NCI-H1092 treated with DMSO at 0.1 percent for 48 hours (cell line): ENCODE results near the gene IL16.

Experiments
- DNase-seq: peaks from one replicate; lab custom pipeline; 2025; lab: John Stamatoyannopoulos, UW

IL16 gene

DNA sequence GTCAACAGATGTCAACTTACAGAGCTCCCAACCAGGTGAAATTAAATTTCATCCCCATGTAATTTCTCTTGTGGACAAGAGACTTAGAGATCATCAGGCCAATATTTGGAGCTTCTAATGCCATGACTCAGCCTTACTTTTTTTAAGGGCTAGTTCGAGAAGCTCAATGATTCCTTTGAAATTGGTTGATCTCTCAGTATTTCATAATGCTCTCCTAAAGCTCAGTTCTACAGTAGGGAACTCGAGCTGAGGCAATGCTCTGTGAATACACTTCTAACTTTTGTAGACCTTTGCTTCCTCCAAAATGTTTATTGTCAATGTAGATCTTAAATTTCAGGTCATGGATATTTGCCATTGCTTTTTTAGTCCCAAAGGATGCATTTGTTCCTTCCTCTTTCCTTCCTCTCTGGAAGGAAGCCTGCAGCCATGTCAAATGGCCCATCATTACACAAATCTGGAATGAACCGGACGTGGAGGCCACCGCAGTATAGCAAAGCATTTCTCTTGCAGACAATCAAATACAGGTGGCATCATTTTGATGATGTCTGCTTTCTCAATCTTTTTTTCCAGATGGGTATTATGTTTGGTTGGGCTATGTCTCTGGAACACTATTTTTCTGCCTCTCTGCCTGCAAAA is 98.9 kb downstream of the IL16 start:
- DNase-seq: no peak

GRCh38 chr15:81296186-81296585 is 99.5 kb downstream of the IL16 start:
- DNase-seq: no peak

DNA sequence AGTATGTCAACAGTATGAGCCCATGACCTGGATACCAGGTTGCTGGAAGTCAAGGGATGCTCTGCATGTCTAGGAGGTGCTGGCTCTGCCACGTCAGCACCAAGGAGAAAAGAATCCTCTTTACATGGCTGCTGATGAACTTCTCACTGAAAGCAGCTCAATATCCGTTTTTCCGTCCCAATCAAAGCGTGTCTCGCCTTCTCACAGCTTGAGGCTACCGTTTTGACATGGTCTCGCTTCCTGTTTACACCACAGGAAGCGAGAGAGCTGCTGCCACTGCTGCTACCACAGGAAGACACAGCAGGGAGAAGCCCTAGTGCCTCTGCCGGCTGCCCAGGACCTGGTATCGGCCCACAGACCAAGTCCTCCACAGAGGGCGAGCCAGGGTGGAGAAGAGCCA is 100.0 kb downstream of the IL16 start:
- DNase-seq: no peak

DNA sequence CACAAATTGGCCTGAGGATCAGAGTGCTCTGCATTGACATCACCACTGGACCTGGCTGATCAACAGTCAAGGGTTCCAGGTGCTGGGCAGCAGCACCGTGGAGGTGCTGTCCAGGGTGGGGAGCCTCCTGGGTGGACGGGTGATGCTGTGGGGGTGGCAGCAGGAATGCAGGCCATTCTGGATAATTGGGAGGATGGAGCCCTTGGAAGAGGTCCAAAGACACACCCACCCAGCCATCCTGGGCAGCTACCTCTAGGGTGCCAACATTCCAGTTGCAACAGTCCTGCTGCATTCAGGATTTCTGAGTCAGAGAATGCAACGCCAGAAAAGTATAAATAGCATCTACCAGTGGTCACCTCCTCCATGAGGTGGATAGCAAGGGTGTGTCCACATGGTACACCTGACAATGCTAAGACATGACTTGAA is 100.5 kb downstream of the IL16 start:
- no peak for DNase-seq

- DNase-seq: no peak
Observed at GRCh38 chr15:81297603-81298575, 101.2 kb downstream of the IL16 start.

DNA sequence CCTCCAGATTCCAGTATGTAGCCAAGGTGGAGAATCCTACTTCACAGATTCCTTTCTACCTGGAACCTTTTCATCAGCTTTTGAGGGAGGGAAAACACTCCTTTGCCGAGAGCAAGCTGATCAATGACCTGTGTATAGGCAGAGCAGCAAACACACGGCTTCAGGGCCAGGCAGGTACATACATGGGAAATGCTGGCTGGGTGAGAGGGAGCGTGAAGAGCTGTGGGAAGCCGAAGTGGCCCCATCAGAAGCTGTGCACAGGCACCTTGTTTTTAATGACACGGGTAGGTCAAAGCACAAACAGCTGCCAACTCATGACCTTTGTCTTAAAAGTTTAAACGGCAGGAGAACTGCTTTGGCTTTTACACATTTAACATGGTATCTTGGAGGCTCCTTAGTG is 101.9 kb downstream of the IL16 start:
- no peak for DNase-seq

DNA sequence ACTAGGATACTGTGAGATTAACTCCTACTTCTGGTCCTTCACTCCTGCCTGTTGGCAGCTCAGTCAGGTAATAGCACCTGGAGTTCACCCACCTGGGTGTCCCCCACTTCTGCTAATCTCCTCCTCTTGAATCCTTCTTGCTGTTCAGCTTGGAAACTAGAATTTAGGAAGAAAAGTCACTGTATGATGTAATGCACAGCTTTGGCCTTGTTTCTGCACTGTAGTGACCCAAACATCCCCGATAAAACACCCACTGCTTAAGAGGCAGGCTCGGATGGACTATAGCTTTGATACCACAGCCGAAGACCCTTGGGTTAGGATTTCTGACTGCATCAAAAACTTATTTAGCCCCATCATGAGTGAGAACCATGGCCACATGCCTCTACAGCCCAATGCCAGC is 102.5 kb downstream of the IL16 start:
- DNase-seq: no peak

- DNase-seq: no peak
Observed at GRCh38 chr15:81299630-81300273, 103.1 kb downstream of the IL16 start.

DNA sequence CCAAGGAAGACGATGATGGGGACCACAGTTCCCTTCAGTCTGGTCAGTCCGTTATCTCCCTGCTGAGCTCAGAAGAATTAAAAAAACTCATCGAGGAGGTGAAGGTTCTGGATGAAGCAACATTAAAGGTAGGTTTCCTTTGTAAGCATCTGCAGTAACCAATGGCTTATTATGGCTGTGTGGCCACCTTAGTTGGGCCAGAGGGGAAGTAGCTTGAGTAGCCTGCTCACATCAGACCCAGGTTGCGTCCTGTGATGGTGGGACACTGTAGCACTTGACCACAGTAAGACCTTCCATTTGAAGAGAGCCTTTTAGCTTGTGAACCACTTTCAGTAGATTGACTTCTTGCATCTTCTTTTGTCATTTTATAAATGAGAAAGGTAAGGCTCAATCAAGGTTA is 104.7 kb downstream of the IL16 start:
- DNase-seq: no peak

DNA sequence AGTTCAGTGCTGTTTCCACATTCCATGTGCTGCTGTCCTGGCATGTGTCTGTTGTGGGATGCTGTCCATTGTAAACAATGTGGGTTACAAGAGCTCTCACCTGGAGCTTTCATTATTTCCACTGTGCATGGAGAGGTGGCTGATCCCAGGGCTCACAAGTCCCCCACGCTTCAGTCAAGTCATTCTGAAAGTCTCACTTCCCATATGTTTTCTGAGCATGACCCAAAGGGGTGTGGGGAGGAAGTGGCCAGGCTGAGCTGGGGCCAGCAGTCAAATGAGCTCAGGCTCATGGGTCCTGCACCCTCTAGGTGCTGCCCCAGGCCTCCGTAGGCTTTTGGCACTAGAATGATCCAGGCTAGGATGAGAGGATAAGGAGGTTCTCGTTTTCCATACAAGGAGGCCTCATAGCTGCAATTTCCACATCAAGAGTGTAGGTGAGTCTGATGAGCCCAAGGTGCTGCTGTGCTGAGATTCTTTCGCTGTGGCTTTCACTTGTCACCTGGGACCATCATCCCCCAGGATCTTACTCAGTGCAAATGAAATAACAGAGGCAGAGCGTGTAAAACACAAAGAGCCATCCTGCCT is 105.2 kb downstream of the IL16 start:
- DNase-seq: no peak

DNA sequence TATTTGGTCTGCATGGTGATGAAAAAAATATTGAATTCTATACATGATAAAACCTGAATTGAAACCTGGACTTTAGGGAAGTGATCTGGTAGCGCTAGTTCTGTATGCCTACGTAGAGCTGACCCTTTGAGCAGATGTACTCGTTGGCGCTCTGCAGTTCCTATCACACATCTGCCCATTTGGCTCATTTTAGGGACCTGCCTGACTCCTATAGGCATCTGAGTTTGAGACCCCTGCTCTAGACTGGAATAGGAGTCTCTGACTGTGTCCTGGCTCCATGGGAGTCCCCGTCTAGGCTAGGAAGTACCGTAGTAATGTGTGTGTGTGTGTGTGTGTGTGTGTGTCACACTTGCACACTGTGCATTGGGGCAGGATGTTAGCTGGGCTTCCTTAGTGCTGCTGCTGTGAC is 106.0 kb downstream of the IL16 start:
- DNase-seq: no peak

GRCh38 chr15:81303244-81304225 is 106.9 kb downstream of the IL16 start:
- DNase-seq: no peak

- no peak for DNase-seq
Observed at GRCh38 chr15:81304226-81304625, 107.5 kb downstream of the IL16 start.

DNA sequence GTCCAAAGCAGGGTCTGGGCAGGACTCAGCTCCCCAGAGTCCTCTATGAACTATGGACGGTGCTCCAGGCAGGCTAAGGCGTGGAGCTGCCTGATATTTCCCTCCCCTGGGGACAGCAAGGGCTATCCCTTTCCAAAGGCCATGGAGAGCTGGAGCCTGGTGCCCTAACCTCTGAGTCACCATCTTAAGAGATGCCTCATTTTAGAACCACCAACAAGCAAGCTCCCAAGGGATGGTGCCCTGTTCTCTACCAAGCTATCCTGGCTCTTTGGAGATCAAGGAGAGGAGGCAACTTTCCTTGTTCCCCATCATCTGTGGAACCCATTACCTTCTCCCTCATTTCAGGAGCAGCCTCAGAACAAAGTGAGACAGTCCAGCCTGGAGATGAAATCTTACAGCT is 111.6 kb downstream of the IL16 start:
- DNase-seq: no peak

GRCh38 chr15:81309647-81310450 is 113.2 kb downstream of the IL16 start:
- DNase-seq: no peak

GRCh38 chr15:81310480-81310879 is 113.8 kb downstream of the IL16 start:
- DNase-seq: no peak

DNA sequence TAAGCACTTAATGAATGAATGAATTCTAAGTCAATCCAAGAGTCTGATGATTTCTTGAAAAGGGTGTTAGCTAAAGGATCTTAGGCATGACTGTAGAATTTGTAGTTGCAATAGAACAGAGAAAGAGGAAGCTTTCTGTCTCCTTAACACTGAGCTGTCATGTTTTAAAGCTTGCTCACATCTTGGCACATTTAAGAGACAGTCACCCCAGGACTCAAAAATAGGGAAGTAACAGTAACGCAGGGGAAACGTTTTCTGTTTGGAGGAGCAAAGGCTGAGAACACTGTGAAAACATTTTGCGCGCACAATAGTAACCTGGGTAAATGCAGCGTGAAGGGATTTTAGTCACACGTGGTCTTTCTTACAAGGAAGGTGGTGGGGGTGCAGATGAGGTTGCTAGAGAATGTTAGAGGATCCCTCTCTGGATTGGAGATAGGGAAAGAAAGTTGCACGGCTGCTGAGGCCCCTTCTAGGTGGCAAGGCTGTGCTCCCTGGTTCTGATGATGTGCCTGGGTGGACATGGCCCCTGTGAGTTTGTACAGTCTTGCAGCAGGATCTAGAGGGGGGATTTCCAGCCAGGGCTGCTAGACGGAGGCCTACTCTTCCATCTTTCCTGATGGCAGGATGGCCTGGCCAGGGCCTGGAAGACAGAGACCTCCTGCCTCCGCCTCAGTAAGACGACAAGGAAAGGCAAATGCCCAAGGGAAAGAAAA is 115.2 kb downstream of the IL16 start:
- DNase-seq: no peak

GRCh38 chr15:81312790-81313543 is 116.3 kb downstream of the IL16 start:
- DNase-seq: no peak

DNA sequence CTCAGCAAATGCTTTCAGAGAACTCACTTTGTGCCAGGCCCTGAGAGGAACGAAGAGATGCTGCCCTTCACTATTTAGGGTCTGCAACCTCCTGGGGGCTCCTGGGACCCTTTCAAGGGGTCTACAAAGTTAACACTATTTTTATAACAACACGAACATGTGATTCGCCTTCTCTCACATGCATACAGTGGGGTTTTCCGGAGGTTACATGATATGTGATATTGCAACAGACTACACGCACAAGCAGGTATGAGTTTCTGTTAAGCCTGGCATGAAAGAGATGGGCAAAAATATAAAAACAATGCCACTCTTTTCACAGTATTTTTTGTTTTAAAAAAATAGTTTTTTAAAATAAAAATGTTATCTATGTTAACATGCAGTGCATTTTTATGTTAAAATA is 117.0 kb downstream of the IL16 start:
- no peak for DNase-seq
